ENCODE results near the gene SCAF8.

DNA sequence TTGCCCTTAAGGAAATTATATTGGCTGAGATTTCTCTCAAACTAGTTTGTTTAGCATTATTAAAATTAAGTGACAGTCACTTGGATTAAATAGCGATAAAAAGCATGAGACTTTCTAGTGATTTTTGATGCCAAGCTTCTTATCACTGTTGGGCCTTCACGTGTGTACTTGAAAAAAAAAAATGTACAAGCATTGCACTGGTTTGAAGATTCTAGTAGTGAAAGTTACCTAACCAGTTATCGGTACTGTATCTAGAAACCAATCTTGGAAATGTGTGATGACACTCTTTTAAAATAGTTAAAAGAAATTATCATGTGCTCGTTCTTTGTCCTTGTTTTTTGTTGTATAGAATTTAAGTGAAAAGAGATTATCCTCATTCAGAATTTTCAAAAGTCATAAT is 102.1 kb downstream of the SCAF8 start:
- TF ChIP-seq, protein P1, sequence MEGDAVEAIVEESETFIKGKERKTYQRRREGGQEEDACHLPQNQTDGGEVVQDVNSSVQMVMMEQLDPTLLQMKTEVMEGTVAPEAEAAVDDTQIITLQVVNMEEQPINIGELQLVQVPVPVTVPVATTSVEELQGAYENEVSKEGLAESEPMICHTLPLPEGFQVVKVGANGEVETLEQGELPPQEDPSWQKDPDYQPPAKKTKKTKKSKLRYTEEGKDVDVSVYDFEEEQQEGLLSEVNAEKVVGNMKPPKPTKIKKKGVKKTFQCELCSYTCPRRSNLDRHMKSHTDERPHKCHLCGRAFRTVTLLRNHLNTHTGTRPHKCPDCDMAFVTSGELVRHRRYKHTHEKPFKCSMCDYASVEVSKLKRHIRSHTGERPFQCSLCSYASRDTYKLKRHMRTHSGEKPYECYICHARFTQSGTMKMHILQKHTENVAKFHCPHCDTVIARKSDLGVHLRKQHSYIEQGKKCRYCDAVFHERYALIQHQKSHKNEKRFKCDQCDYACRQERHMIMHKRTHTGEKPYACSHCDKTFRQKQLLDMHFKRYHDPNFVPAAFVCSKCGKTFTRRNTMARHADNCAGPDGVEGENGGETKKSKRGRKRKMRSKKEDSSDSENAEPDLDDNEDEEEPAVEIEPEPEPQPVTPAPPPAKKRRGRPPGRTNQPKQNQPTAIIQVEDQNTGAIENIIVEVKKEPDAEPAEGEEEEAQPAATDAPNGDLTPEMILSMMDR (IDR thresholded peaks at IDR 0.05 in 8 of 11, conservative IDR thresholded peaks at IDR 0.05 in 3 of 11): no peak
- no peak for TF ChIP-seq POLR2A (IDR thresholded peaks at IDR 0.05)
- no peak for TF ChIP-seq POLR2AphosphoS5 (IDR thresholded peaks at IDR 0.05)

All from spleen (tissue), 7 donors.